Natural killer cell treated with Interleukin-12 subunit alpha and Interleukin-12 subunit beta and Interleukin-15 and Interleukin-18, amount 100 ng/mL, for 72 hours (primary cell): ENCODE measurements around the gene CARD14. TPM values are rescaled to one million over a fixed set of nuclear protein-coding genes. Genes with fewer than 3 reads are reported as not detected.
A peak's percentile ranks its signal among the peaks of the same experiment; 100 is the strongest.
"Not testable (repeated sequence)": the region's sequence is repeated elsewhere in the genome, so short reads cannot be mapped to it uniquely, and the experiment has no call there.

Source experiments
- ATAC-seq, 2 donors: fragments of 150-1000 bp; cut with Tn5 transposase in 1 of 2; sonication (Bioruptor Pico), chemical (Tn5 transposase) in 1 of 2; 2 replicates each; pipeline ENCODE4 v1.10.0; 2021
- DNase-seq: peaks from one replicate; pipeline ENCODE4 v3.0.0; 2022; ENCODE audit warnings: low spot score
- H3K27ac Mint-ChIP-seq, 2 donors: 1 replicate in 1 of 2; 2 replicates in 1 of 2; pipeline ENCODE4 v1.8.0; 2022; ENCODE audit warnings: mixed read lengths in 2 of 2, mild to moderate bottlenecking in 1 of 2, moderate library complexity in 1 of 2
- H3K27me3 Mint-ChIP-seq, 2 donors: 1 replicate in 1 of 2; 2 replicates in 1 of 2; pipeline ENCODE4 v1.8.0; 2022; ENCODE audit warnings: mixed read lengths in 2 of 2
- H3K36me3 Mint-ChIP-seq: one replicate; pipeline ENCODE4 v1.8.0; 2022; ENCODE audit warnings: mixed read lengths
- H3K4me1 Mint-ChIP-seq, 2 donors: 1 replicate in 1 of 2; 2 replicates in 1 of 2; pipeline ENCODE4 v1.8.0; 2022; ENCODE audit warnings: low read depth in 2 of 2, mixed read lengths in 2 of 2, mild to moderate bottlenecking in 1 of 2
- H3K4me3 Mint-ChIP-seq: one replicate; pipeline ENCODE4 v1.8.0; 2022; ENCODE audit warnings: mixed read lengths
- H3K9me3 Mint-ChIP-seq: 2 replicates; pipeline ENCODE4 v1.8.0; 2022; ENCODE audit warnings: mixed read lengths
- total RNA-seq, 2 donors: library from RNA; stranded (reverse); gene quantifications; one replicate each; pipeline ENCODE4 v1.2.3, GENCODE V29; 2022

Gene CARD14
- total RNA-seq, 2 donors from 2014 or later: not detected

GRCh38 chr17:80243526-80244433 lies 74.0 kb downstream of the CARD14 start:
- Mint-ChIP-seq H3K27ac (peak overlapping the region in 1 of 2 donors; percentile 48), H3K4me3 (no peak overlapping the region), H3K9me3 (no peaks in the 10 kb centered on the region), H3K27me3 (no peaks in the 10 kb centered on the region), H3K36me3 (no peaks in the 10 kb centered on the region), H3K4me1 (peaks cover 0 to 6% of the 10 kb centered on the region in 2 donors)
- DNase-seq: no peak
- no peak for ATAC-seq

GRCh38 chr17:80244448-80244847 lies 74.6 kb downstream of the CARD14 start:
- not testable (repeated sequence) for H3K27me3 Mint-ChIP-seq, H3K36me3 Mint-ChIP-seq, DNase-seq, H3K4me3 Mint-ChIP-seq, H3K4me1 Mint-ChIP-seq, H3K9me3 Mint-ChIP-seq, ATAC-seq
- peak overlapping the region in 1 of 2 donors; percentile 48 for H3K27ac Mint-ChIP-seq

DNA sequence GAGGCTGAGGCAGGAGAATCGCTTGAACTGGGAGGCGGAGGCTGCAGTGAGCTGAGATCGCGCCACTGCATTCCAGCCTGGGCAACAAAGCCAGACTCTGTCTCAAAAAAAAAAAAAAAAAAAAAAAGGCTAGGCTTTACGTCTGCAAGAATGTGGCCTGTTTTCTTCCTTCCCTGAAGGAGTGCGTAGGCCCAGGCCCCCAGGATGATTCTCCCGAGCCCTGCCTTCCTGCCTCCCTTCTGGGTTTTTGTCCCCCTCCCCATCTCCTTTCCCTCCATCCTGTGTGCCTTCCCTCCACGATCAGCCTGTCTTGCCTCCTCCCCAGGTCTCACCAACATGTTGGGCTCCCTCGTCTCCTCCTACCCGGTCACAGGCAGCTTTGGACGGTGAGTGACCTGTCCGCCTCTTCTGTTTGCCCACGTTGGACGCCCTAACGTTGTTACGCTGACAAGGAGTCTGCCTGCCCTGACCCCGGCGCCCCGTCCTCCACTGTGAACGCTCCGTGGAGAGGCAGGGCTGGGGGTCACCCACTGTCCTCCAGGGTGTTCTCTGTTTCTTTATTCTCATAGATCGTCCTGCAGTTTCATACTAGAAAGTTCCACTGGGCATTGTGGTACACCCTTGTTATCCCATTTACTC lies 75.2 kb downstream of the CARD14 start:
- H3K36me3 Mint-ChIP-seq: no peaks in the 10 kb centered on the region
- no peak overlapping the region for H3K4me3 Mint-ChIP-seq
- DNase-seq (no peak), ATAC-seq (no peak)
- peak overlapping the region in 1 of 2 donors; percentile 60 for H3K27ac Mint-ChIP-seq
- H3K4me1 Mint-ChIP-seq: peaks cover 0 to 6% of the 10 kb centered on the region in 2 donors
- H3K27me3 Mint-ChIP-seq: no peaks in the 10 kb centered on the region
- H3K9me3 Mint-ChIP-seq: no peaks in the 10 kb centered on the region

DNA sequence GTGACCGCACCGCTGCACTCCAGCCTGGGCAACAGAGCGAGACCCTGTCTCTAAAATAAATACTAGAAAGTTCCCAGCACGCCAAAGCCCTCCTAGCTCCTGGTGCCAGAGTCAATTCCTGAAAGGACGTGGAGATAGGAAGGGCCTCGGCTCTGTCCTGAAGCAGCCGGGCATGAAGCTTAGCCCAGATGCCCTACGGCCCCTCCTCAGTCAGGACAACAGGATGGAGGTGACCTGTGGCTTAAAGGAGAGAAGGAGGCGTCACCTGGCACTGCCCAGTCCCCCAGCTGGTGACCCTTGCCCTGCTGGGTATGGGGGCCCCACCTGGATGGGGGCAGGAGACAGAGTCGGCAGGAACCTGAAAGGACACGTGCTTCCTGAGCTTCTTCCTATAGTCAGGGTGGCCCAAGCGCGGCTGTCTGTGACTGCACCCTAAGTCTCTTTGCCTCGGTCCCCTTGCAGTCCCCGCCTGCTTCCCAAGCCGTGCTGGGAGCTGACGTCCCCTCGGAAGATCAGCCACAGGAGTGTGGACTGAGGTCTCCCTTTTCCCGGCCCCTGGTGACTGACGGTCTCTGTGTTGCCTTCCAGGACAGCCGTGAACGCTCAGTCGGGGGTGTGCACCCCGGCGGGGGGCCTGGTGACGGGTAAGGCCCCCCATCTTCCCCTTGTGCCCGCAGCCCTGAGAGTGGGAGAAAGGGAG lies 75.9 kb downstream of the CARD14 start:
- no peak for DNase-seq
- no peak for ATAC-seq
- no peaks in the 10 kb centered on the region for H3K9me3 Mint-ChIP-seq
- peaks cover 0 to 6% of the 10 kb centered on the region in 2 donors for H3K4me1 Mint-ChIP-seq
- no peak overlapping the region for H3K4me3 Mint-ChIP-seq
- H3K27me3 Mint-ChIP-seq: no peaks in the 10 kb centered on the region
- no peaks in the 10 kb centered on the region for H3K36me3 Mint-ChIP-seq
- peak overlapping the region in 1 of 2 donors; percentile 60 for H3K27ac Mint-ChIP-seq

DNA sequence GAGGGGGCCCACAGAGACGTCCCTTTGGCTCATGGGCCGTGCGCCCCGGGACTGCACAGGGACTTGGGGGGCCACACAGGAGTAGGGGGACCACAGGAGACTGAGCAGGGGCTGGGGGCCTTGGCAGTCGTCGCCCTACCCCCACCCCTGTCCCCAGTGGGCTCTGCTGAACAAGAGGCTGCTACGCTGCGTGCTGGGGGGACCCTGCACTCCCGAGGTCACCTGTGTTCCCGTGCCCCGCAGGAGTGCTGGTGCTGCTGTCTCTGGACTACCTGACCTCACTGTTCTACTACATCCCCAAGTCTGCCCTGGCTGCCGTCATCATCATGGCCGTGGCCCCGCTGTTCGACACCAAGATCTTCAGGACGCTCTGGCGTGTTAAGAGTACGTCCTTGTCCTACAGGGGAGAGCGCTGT lies 76.4 kb downstream of the CARD14 start:
- Mint-ChIP-seq H3K4me1 (peaks cover 0 to 6% of the 10 kb centered on the region in 2 donors), H3K9me3 (no peaks in the 10 kb centered on the region), H3K36me3 (no peaks in the 10 kb centered on the region), H3K4me3 (no peak overlapping the region), H3K27ac (no peak overlapping the region), H3K27me3 (no peaks in the 10 kb centered on the region)
- ATAC-seq: no peak
- DNase-seq: no peak

DNA sequence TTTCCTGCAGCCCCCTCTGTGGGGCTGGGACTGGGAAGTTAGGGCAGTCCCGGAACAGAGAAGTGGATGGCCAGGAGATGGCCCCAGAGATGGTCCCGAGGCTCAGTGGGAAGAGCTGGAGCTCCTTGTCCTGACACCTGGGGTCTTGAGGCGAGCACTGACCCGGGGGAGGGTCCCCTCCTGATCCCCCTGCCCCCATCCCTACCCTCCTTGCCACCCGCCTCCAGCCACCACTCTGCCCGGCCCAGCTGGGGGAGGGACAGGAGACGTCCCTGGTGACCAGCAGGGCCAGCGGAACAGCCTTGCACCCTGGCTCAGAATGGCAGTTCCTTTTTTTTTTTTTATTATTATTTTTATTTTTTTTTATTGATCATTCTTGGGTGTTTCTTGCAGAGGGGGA lies 76.9 kb downstream of the CARD14 start:
- H3K36me3 Mint-ChIP-seq: no peaks in the 10 kb centered on the region
- H3K4me3 Mint-ChIP-seq: no peak overlapping the region
- no peaks in the 10 kb centered on the region for H3K9me3 Mint-ChIP-seq
- ATAC-seq (no peak), DNase-seq (no peak)
- peaks cover 0 to 7% of the 10 kb centered on the region in 2 donors for H3K4me1 Mint-ChIP-seq
- H3K27ac Mint-ChIP-seq: no peak overlapping the region
- H3K27me3 Mint-ChIP-seq: no peaks in the 10 kb centered on the region

DNA sequence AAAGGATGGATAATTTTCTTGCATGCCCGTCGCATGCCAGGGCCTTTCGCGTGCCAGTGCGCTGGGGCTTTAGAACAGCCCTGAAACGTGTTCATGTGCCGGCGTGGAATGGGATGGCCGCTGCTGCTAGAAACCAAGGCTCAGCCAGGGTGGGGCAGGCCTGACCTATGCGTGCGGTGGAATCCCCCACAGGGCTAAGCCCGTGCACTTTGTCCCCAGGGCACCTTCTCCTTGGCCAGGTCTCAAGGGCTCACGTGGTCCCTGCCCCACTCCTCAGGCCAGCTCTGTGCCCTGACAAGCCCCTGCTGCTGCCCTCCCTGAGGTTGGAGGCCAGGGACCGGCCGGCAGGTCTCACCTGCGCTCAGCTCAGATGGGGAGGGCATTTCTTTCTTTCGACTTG lies 77.7 kb downstream of the CARD14 start:
- no peaks in the 10 kb centered on the region for H3K27me3 Mint-ChIP-seq
- H3K27ac Mint-ChIP-seq: no peak overlapping the region
- H3K4me3 Mint-ChIP-seq: no peak overlapping the region
- DNase-seq: no peak
- no peaks in the 10 kb centered on the region for H3K36me3 Mint-ChIP-seq
- H3K9me3 Mint-ChIP-seq: no peaks in the 10 kb centered on the region
- peaks cover 0 to 6% of the 10 kb centered on the region in 2 donors for H3K4me1 Mint-ChIP-seq
- ATAC-seq: no peak

GRCh38 chr17:80248001-80248893 lies 78.4 kb downstream of the CARD14 start:
- ATAC-seq: no peak
- no peak for DNase-seq
- no peaks in the 10 kb centered on the region for H3K27me3 Mint-ChIP-seq
- H3K36me3 Mint-ChIP-seq: no peaks in the 10 kb centered on the region
- no peak overlapping the region for H3K4me3 Mint-ChIP-seq
- H3K9me3 Mint-ChIP-seq: no peaks in the 10 kb centered on the region
- H3K27ac Mint-ChIP-seq: no peak overlapping the region
- peaks cover 0 to 8% of the 10 kb centered on the region in 2 donors for H3K4me1 Mint-ChIP-seq

GRCh38 chr17:80248894-80249710 lies 79.3 kb downstream of the CARD14 start:
- H3K9me3 Mint-ChIP-seq: no peaks in the 10 kb centered on the region
- H3K4me1 Mint-ChIP-seq: peaks cover 1 to 14% of the 10 kb centered on the region in 2 donors
- no peak for ATAC-seq
- H3K27me3 Mint-ChIP-seq: no peaks in the 10 kb centered on the region
- no peak overlapping the region for H3K4me3 Mint-ChIP-seq
- H3K27ac Mint-ChIP-seq: no peak overlapping the region
- DNase-seq: no peak
- no peaks in the 10 kb centered on the region for H3K36me3 Mint-ChIP-seq

- H3K4me3 Mint-ChIP-seq: no peak overlapping the region
- no peak for ATAC-seq
- no peaks in the 10 kb centered on the region for H3K36me3 Mint-ChIP-seq
- no peaks in the 10 kb centered on the region for H3K27me3 Mint-ChIP-seq
- no peaks in the 10 kb centered on the region for H3K9me3 Mint-ChIP-seq
- peaks cover 21 to 32% of the 10 kb centered on the region in 2 donors for H3K4me1 Mint-ChIP-seq
- peak; percentile 41 for DNase-seq
- peak overlapping the region; percentile 100 for H3K27ac Mint-ChIP-seq
Observed at GRCh38 chr17:80251966-80252365, 82.1 kb downstream of the CARD14 start.

DNA sequence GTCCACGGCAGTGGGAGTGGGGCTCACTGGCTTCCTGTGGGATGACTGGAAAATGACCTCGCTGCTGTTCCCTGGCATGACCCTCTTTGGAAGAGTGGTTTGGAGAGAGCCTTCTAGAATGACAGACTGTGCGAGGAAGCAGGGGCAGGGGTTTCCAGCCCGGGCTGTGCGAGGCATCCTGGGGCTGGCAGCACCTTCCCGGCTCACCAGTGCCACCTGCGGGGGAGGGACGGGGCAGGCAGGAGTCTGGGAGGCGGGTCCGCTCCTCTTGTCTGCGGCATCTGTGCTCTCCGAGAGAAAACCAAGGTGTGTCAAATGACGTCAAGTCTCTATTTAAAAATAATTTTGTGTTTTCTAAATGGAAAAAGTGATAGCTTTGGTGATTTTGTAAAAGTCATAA lies 83.0 kb downstream of the CARD14 start:
- no peaks in the 10 kb centered on the region for H3K36me3 Mint-ChIP-seq
- DNase-seq (peak; percentile 83), ATAC-seq (peak; percentile 65 to 69)
- H3K4me1 Mint-ChIP-seq: peaks cover 27 to 38% of the 10 kb centered on the region in 2 donors
- H3K9me3 Mint-ChIP-seq: no peaks in the 10 kb centered on the region
- H3K27ac Mint-ChIP-seq: peak overlapping the region; percentile 100
- no peaks in the 10 kb centered on the region for H3K27me3 Mint-ChIP-seq
- H3K4me3 Mint-ChIP-seq: no peak overlapping the region

DNA sequence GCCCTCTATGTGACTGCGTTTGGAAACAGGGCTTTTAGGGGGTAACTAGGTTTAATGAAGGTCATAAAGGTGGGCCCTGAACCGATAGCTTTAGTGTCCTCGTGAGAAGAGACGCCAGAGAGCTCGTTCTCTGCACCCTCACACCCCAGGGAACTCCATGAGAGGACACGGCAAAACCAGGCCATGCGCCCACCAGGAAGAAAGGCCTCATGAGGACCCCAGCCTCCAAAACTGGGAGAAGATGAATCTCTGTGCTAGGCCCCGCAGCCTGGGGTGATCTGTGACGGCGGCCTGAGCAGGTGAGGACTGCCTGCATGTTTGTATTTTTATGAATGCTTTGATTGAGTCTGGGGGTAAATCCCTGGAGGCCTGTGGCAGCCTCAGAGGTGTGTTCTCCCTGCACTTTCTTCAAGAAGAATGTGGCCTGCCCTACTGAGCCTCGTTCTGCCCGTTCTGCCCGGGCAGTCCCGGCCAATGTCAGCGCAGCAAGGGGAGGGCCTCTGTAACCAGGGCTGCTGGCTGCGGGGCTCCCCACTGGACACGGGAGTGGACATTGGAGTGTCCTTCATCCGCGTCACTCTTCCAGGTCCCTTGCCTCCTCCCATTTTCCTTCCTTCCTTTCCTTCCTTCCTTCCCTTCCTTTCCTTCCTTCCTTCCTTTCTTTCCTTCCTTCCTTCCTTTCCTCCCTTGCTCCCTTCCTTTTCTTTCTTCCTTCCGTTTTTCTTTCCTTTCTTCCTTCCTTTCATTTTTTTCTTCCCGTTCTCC lies 84.0 kb downstream of the CARD14 start:
- Mint-ChIP-seq H3K9me3 (no peaks in the 10 kb centered on the region), H3K4me1 (peaks cover 37 to 48% of the 10 kb centered on the region in 2 donors), H3K4me3 (peak overlapping the region; percentile 88), H3K27ac (peak overlapping the region; percentile 100), H3K27me3 (no peaks in the 10 kb centered on the region), H3K36me3 (no peaks in the 10 kb centered on the region)
- ATAC-seq (no peak), DNase-seq (peak; percentile 59)
